Uterus (tissue), 2 donors: ENCODE data around the gene FANCD2.

Source experiments
- POLR2A ChIP-seq, 2 donors: fragments of 450-650 bp; IDR thresholded peaks; one replicate each; pipeline ENCODE4 v1.6.1; 2016; ENCODE audit warnings: antibody characterized with exemption in 2 of 2, mild to moderate bottlenecking in 1 of 2, moderate library complexity in 1 of 2
- TF ChIP-seq, protein P1 (sequence below), 4 experiments: fragments of 200-600 bp in 2 of 4; fragments of 450-650 bp in 2 of 4; sonication (generic) in 2 of 4; IDR thresholded peaks; one replicate each; pipeline ENCODE4 v1.5.1; 2016 to 2019; ENCODE audit warnings: antibody characterized with exemption in 4 of 4, mild to moderate bottlenecking in 2 of 4, moderate library complexity in 1 of 4

DNA sequence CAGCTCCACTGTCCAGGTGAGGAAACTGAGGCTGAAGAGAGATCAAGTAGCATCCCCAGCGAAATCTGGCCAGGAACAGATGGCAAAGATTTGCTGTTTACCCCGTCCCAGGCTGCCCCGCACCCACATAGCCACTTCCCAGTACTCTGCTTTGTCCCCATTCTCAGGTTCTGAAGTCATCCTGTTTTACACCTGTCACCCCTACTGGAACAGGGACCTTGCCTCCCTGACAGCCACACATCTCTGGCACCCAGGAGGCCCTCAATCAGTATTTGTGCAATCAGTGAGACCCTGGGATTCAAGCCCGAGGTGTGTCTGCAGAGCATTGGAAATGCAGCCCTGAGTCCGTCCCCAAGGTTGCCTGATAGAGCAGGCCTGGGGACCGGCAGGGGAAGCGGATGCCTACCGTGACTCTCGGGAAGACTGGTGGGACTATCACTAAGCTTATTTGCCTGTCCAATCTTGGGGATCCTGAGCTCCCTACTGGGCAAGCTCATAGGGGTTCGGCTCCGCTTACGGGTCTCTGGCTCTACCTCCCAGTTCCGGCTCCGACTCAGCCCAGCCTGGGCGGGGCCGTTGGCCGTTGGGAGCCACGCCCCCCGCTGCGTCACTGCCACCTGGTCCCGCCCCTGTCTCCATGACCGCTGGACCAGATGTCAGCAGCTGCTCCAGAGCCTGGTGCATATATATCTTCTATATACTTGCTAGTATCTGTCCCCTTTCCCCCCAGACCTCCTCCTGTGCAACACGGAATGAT is 17.5 kb upstream of the FANCD2 start:
- TF ChIP-seq, protein P1, sequence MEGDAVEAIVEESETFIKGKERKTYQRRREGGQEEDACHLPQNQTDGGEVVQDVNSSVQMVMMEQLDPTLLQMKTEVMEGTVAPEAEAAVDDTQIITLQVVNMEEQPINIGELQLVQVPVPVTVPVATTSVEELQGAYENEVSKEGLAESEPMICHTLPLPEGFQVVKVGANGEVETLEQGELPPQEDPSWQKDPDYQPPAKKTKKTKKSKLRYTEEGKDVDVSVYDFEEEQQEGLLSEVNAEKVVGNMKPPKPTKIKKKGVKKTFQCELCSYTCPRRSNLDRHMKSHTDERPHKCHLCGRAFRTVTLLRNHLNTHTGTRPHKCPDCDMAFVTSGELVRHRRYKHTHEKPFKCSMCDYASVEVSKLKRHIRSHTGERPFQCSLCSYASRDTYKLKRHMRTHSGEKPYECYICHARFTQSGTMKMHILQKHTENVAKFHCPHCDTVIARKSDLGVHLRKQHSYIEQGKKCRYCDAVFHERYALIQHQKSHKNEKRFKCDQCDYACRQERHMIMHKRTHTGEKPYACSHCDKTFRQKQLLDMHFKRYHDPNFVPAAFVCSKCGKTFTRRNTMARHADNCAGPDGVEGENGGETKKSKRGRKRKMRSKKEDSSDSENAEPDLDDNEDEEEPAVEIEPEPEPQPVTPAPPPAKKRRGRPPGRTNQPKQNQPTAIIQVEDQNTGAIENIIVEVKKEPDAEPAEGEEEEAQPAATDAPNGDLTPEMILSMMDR (IDR thresholded peaks at IDR 0.05) = no peak
- TF ChIP-seq POLR2A (IDR thresholded peaks at IDR 0.05) = peak in 1 of 2 donors; percentile 49
